Activated CD8-positive, alpha-beta T cell treated with anti-CD3 and anti-CD28 coated beads for 36 hours (primary cell): Measurements from ENCODE around the gene RAI1. TPM values are rescaled to one million over a fixed set of nuclear protein-coding genes. Genes with fewer than 3 reads are reported as not detected.
A peak's percentile ranks its signal among the peaks of the same experiment; 100 is the strongest.

Experiments used
- ATAC-seq: fragments of 200-7000 bp; cut with Tn5 transposase; one replicate; pipeline ENCODE4 v1.10.0; 2021; ENCODE audit warnings: mild to moderate bottlenecking, moderate library complexity
- CTCF ChIA-PET: fragments of 350-600 bp; sonication (Branson Sonifier 250); formaldehyde crosslinking; loops from one replicate; lab custom pipeline; 2021; ENCODE audit warnings: antibody characterized with exemption; lab: Charles Lee
- POLR2A ChIA-PET: fragments of 350-600 bp; sonication (Branson Sonifier 250); formaldehyde crosslinking; loops from one replicate; lab custom pipeline; 2021; ENCODE audit warnings: antibody characterized with exemption; lab: Charles Lee
- DNase-seq: peaks from one replicate; pipeline ENCODE4 v3.0.0-alpha.2; 2020
- H3K27ac Mint-ChIP-seq: one replicate; pipeline ENCODE4 v1.8.0; 2021; ENCODE audit warnings: mild to moderate bottlenecking, mixed read lengths
- H3K27me3 Mint-ChIP-seq: one replicate; pipeline ENCODE4 v1.8.0; 2021; ENCODE audit warnings: mixed read lengths
- H3K36me3 Mint-ChIP-seq: one replicate; pipeline ENCODE4 v1.8.0; 2021; ENCODE audit warnings: low read depth, mixed read lengths
- H3K4me1 Mint-ChIP-seq: one replicate; pipeline ENCODE4 v1.8.0; 2021; ENCODE audit warnings: low read depth, mixed read lengths
- H3K4me3 Mint-ChIP-seq: one replicate; pipeline ENCODE4 v1.8.0; 2021; ENCODE audit warnings: mild to moderate bottlenecking, moderate library complexity, mixed read lengths
- H3K9me3 Mint-ChIP-seq: one replicate; pipeline ENCODE4 v1.8.0; 2021; ENCODE audit warnings: mixed read lengths
- CTCF ChIP-seq: fragments of 200-600 bp; IDR thresholded peaks from one replicate; pipeline ENCODE4 v1.8.0; 2022; ENCODE audit warnings: antibody characterized with exemption, mild to moderate bottlenecking
- intact Hi-C: fragments of 100-400 bp; cut with micrococcal nuclease; formaldehyde crosslinking; loops from one replicate; pipeline ENCODE4 v1.10.0; 2022
- total RNA-seq, 2 experiments: library from RNA; stranded (reverse); gene quantifications; one replicate each; pipeline ENCODE4 v1.2.3, GENCODE V29; 2021

Gene RAI1
- total RNA-seq, 2 experiments from 2014 or later: 18.1 to 20.3 TPM

- CTCF ChIA-PET: interaction anchor here (0.8 kb wide), 1 partner anchor 62 kb away, joined by 3 read pairs; no protein-coding TSS in a partner anchor
- POLR2A ChIA-PET: interaction anchor here (0.9 to 1.0 kb wide), 2 partner anchors 10 to 21 kb away, joined by 3 to 4 read pairs; no protein-coding TSS in a partner anchor
- intact Hi-C loops: no loop called here
- H3K36me3 Mint-ChIP-seq: no peaks in the 10 kb centered on the region
- DNase-seq (no peak), ATAC-seq (no peak)
- H3K9me3 Mint-ChIP-seq: no peaks in the 10 kb centered on the region
- no peak overlapping the region for H3K4me3 Mint-ChIP-seq
- peaks cover 31% of the 10 kb centered on the region for H3K4me1 Mint-ChIP-seq
- H3K27me3 Mint-ChIP-seq: no peaks in the 10 kb centered on the region
- no peak overlapping the region for H3K27ac Mint-ChIP-seq
- TF ChIP-seq CTCF: no peak
Observed at GRCh38 chr17:17732892-17733670, 51.8 kb downstream of the RAI1 start.

- TF ChIP-seq CTCF: no peak
- intact Hi-C loops: no loop called here
- no peaks in the 10 kb centered on the region for H3K27me3 Mint-ChIP-seq
- CTCF ChIA-PET: interaction anchor here (1.0 to 1.5 kb wide), 3 partner anchors 8 to 44 kb away, joined by 3 to 4 read pairs (median 3); no protein-coding TSS in a partner anchor
- ATAC-seq (no peak), DNase-seq (no peak)
- H3K9me3 Mint-ChIP-seq: no peaks in the 10 kb centered on the region
- POLR2A ChIA-PET: interaction anchor here (0.5 to 0.9 kb wide), 3 partner anchors 11 to 309 kb away, joined by 3 read pairs; no protein-coding TSS in a partner anchor
- H3K4me1 Mint-ChIP-seq: peaks cover 51% of the 10 kb centered on the region
- no peaks in the 10 kb centered on the region for H3K36me3 Mint-ChIP-seq
- no peak overlapping the region for H3K27ac Mint-ChIP-seq
- H3K4me3 Mint-ChIP-seq: no peak overlapping the region
Observed at GRCh38 chr17:17736205-17737183, 55.2 kb downstream of the RAI1 start.

GRCh38 chr17:17737961-17738894 lies 57.0 kb downstream of the RAI1 start:
- ATAC-seq (peak; percentile 54), DNase-seq (no peak)
- ChIA-PET POLR2A (interaction anchor here (0.9 to 1.0 kb wide), 2 partner anchors 9 to 15 kb away, joined by 3 to 4 read pairs; no protein-coding TSS in a partner anchor), CTCF (interaction anchor here (1.2 to 1.5 kb wide), 2 partner anchors 10 kb away, joined by 3 to 4 read pairs; no protein-coding TSS in a partner anchor)
- peaks cover 48% of the 10 kb centered on the region for H3K4me1 Mint-ChIP-seq
- TF ChIP-seq CTCF: no peak
- no peak overlapping the region for H3K4me3 Mint-ChIP-seq
- H3K36me3 Mint-ChIP-seq: no peaks in the 10 kb centered on the region
- no peaks in the 10 kb centered on the region for H3K27me3 Mint-ChIP-seq
- intact Hi-C loops: no loop called here
- H3K9me3 Mint-ChIP-seq: no peaks in the 10 kb centered on the region
- peak overlapping the region; percentile 48 for H3K27ac Mint-ChIP-seq

GRCh38 chr17:17738901-17739300 lies 57.6 kb downstream of the RAI1 start:
- CTCF ChIA-PET: interaction anchor here (1.2 kb wide), 1 partner anchor 9 kb away, joined by 3 read pairs; no protein-coding TSS in a partner anchor

More at GRCh38 chr17:17738901-17739300, 57.6 kb downstream of the RAI1 start:
- peaks cover 46% of the 10 kb centered on the region for H3K4me1 Mint-ChIP-seq
- H3K27me3 Mint-ChIP-seq: no peaks in the 10 kb centered on the region
- intact Hi-C loops: no loop called here
- no peak overlapping the region for H3K4me3 Mint-ChIP-seq
- no peaks in the 10 kb centered on the region for H3K9me3 Mint-ChIP-seq
- TF ChIP-seq CTCF: no peak
- DNase-seq: no peak
- no peak for ATAC-seq
- no peak overlapping the region for H3K27ac Mint-ChIP-seq
- POLR2A ChIA-PET: interaction anchor here (1.0 kb wide), 1 partner anchor 15 kb away, joined by 4 read pairs; no protein-coding TSS in a partner anchor
- no peaks in the 10 kb centered on the region for H3K36me3 Mint-ChIP-seq
